WI38 (cell line): ENCODE results near the gene SHOC2.

ENCODE experiments used
- H3K4me3 ChIP-seq: 2 replicates; pipeline ENCODE4 v1.5.1; 2011; ENCODE audit warnings: low read depth, mild to moderate bottlenecking, control low read depth, low read length
- TF ChIP-seq, protein P1 (sequence below): IDR thresholded peaks from 2 replicates; pipeline ENCODE4 v1.5.1; 2012; ENCODE audit warnings: low read depth, mild to moderate bottlenecking, control low read depth, low read length

Gene SHOC2

DNA sequence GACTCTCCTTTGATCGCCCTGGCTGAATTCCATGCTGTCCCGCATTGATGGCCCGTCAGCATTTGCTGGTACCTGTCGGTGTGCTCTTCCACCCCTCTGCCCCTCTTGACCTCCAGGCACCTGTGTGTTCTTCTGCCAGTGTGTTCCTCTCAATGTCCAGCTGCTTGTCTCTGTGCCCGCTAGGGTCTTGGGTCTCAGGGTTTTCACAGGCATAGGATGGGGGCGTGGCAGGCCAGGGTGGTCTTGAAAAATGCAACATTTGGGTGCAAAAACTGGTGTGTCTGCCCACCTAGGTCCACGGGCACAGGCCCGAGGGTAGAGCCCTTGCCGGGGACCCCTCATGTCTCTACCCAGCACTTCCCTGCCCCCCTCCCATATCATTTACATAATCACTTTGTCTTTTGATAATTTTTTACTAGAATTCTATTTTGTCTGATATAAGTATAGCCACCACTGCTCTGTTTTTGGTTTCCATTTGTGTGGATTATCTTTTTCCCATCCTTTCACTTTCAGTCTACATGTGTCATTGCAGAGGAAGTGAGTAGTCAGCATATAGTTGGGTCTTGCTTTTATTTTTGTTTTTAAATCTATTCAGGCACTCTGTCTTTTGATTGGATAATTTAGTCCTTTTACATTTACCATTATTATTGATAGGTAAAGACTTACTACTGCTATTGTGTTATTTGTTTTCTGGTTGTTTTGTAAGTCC, 110.8 kb downstream of the SHOC2 start:
- H3K4me3 ChIP-seq = no peak overlapping the region
- TF ChIP-seq, protein P1, sequence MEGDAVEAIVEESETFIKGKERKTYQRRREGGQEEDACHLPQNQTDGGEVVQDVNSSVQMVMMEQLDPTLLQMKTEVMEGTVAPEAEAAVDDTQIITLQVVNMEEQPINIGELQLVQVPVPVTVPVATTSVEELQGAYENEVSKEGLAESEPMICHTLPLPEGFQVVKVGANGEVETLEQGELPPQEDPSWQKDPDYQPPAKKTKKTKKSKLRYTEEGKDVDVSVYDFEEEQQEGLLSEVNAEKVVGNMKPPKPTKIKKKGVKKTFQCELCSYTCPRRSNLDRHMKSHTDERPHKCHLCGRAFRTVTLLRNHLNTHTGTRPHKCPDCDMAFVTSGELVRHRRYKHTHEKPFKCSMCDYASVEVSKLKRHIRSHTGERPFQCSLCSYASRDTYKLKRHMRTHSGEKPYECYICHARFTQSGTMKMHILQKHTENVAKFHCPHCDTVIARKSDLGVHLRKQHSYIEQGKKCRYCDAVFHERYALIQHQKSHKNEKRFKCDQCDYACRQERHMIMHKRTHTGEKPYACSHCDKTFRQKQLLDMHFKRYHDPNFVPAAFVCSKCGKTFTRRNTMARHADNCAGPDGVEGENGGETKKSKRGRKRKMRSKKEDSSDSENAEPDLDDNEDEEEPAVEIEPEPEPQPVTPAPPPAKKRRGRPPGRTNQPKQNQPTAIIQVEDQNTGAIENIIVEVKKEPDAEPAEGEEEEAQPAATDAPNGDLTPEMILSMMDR = no peak

DNA sequence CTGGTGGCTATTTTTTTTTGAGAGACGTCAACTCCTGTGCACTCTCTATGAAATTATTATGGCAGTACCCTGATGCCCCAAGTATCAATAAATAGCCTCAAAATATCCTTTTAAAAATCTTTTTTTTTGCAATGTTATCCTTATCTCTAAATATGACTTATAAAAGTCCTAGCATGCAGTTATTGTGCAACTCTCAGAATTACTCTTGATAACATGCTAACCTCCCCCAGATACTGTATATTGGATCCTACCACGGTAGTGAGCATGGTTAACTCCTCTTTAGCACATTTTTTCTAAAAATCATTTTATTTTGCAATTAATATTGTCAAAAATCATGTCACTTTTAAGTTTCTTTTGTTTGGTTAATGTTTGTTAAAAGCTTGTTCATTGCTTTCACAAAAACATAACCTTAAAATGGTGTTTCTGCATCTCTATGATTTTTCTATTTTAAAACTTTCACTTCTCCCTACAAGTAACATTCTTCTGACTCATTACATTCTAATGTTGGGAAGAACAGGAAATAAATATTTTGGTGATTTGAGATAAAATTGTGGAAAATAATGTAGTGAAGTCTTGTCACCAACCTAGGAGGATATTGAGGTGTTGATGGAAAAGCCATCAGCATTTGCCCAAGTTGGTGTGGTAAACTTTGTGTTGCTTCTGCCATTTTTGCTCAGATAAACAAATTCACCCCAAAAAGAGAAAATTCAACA, 115.3 kb downstream of the SHOC2 start:
- TF ChIP-seq, protein P1 = no peak

DNA sequence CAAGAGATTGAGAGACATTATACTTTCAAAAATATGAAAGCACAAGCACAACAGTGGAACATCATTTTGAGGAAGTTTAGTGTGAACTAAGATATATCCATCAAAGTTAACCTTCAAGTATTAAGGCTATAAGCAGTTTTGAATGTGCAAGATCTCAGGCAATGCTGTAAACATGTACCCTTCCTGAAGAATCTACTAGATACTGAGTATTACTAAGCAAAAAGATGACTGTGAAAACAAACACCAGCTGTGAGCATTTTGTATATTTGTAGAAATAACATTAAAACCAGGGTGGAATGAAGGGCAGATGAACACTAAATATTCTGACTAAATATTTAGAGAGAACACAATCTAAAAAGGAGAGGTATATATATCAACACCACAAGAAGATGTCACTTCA, 116.1 kb downstream of the SHOC2 start:
- TF ChIP-seq, protein P1 = no peak
- no peak overlapping the region for H3K4me3 ChIP-seq

More for the DNA sequence above, 115.3 kb downstream of the SHOC2 start:
- H3K4me3 ChIP-seq = no peak overlapping the region

DNA sequence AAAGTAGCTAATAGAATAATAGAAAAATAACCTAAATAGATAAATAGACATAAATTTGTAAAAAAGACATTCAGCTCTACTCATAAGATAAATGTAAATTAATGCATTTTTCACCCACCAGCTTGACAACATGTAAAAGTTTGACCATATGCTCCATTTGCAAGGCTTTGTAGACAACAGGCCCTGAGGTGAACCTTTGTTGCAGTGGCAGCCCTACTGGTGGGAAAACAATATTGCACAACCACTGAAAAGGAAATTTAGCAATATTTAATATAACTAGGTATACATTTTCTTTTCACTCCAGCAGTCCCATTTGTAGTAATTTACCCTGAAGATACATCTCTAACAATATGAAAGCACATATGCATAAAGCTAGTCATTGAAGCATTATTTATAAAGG, 118.5 kb downstream of the SHOC2 start:
- no peak overlapping the region for H3K4me3 ChIP-seq
- TF ChIP-seq, protein P1 = no peak

DNA sequence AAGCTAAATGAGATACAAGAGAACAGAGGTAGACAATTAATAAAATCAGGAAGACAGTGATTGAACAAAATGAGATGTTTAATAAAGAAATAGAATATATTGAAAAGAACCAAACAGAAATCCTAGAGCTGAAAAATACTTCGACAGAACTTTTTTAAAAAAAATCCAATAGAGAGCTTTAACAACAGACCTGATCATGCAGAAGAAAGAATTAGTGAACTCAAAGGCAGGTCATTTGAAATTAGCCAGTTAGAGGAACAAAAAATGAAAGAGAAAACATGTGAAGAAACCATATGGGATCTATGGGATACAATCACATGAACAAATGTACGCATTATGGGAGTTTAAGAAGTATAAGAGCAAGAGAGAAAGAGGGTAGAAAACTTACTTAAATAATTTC, 120.1 kb downstream of the SHOC2 start:
- H3K4me3 ChIP-seq = no peak overlapping the region
- TF ChIP-seq, protein P1 = no peak

DNA sequence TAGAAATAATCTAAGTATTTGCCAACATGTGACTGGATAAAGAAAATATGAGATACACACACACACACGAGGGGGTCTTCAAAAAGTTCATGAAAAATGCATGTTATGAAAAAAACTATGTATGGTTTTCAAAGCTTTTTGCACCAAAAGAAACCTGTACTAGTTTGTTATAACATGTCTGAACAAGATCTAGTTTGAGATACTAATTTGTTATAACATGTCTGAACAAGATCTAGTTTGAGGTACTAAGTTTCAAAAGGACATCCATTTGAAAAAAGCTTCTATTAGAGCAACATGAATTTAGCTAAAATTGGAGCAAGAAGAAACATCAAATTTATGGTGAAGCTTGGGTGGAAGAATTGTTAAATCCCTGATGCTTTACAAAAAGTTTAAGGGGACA, 137.6 kb downstream of the SHOC2 start:
- H3K4me3 ChIP-seq = no peak overlapping the region
- TF ChIP-seq, protein P1 = no peak
